GM21529 (cell line): ENCODE data around the gene FLRT1.

ENCODE experiments used
- ATAC-seq: cut with Tn5 transposase; IDR thresholded peaks from one replicate; pipeline ENCODE4 v1.9.1; 2021; ENCODE audit not compliant: unreplicated experiment

Gene FLRT1

DNA sequence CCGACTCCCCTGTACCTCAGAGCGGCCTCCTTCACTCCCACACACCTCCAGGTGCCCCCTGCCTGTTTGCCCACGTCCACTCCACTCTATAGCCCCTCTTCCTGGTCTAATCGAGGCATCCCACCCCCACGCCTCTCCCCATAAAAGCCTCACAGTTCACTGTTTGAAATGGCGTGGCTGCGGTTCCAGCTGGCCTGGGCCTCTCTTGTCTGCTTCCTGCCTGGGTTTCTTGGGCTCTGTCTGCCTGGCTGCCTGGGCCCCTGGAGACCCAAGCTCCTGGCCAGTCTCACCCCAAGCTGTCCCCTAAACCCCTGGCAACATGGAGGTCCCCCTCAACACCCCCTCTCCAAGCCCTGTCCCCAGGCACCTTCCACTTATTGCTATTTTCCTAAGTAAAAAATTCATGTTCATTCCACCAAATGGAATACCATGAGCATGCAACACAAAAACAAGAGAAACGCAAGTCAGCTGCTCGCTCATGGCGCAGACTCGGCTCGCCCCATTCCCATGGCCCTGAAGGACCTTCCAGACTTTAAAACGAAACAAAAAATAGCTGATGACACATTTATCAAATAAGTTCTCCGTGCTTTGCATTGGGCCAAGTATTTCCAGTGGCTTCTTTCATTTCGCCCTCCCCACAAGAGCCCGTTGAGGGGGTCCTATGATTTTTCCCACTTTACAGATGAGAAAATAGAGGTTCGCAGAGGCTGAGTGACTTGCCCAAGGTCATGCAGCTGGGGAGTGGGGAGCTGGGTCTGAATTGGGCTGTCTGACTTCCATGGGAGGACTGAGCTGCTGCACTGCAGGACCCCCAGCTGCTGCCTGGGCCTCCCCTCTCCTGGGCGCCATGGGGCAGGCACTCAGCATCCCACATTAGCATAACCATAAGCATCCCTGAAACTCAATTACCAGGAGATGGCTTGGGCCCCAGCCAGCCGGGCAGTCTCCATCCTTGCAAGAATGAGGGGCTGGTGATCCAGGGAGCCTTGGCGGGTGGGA is 11.7 kb upstream of the FLRT1 start:
- no peak for ATAC-seq

DNA sequence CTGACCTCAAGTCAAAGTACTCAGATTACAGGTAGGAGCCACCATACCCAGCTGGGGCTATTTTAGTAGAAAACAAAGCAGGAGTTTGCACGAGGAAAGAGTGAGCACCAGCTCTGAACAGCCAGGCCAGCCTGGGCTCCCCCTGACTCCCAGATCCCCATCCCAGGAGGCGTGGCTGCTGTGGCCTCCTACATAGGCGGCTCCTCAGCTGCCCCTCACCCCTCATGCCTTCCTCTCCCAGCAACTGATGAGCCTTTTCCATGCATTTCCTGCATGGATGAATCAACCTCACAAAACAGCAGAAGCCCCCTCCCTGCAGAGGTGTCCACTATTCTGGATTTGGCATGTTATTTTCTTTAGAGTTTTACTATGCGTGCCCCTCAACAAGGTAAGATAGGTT is 10.5 kb upstream of the FLRT1 start:
- no peak for ATAC-seq

DNA sequence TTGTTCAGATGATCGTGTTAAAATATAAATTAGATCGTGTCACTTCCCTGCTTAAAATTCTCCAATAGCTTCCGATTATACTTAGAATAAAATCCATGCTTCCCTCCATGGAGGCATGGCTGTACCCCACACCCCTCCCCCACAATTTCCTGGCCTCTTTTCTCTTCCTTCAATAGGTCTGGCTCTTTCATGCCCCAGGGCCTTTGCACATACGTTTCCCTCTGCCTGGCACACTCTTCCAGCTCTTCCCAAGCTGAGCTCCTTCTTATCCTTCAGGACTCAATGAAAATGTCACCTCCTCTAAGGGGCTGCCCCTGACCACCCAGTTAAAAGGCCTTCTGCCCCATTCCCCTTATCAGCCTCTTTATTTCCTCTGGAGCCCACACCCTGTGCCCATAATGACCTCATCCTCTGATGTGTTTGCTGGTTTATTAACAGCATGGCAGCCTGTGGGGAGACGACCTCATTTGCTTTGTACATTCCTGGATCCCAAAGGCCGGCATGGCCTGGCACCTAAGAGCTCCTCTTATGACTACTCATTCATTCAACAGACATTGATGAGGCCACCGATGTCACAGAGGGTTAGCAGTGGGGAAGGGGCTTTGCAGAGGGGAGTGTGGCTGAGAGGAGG is 9.0 kb upstream of the FLRT1 start:
- no peak for ATAC-seq

- no peak for ATAC-seq
Observed at GRCh38 chr11:64027651-64028397, 7.9 kb upstream of the FLRT1 start.

DNA sequence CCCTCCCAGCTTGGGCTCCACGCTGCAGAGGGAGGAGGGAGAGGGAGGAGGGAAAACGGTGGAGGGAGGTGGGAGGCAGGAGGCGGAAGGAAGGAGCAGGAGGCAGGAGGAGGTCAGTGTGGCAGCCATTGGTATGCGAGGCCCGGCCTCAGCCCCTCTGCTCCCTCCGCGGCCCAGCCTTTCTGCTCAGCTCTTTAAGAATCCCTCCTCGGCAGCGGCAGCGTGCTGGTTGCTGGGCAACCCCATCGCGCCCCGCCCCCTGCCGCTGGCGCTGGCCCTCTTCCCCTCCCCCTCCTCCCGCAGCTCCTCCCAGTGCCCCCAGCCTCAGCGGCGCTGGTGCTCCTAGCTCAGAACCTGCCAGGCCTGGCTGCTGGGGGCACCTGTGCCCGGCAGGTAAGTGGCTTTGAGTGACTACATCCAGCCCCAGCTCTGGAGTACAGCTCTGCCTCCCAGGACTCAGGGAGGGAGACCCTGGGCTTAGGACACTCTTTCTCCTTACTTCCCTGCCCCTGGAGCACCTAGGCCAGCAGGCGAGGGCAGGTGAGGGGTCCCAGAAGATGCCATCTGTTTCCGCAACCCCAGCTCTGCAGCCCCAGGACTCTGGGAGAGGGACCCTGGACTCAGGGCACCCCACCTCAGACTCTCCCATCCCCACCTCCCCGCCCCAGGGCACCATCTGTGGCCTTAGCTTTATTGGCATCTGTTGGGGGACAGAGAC is 7.2 kb upstream of the FLRT1 start:
- ATAC-seq = no peak

DNA sequence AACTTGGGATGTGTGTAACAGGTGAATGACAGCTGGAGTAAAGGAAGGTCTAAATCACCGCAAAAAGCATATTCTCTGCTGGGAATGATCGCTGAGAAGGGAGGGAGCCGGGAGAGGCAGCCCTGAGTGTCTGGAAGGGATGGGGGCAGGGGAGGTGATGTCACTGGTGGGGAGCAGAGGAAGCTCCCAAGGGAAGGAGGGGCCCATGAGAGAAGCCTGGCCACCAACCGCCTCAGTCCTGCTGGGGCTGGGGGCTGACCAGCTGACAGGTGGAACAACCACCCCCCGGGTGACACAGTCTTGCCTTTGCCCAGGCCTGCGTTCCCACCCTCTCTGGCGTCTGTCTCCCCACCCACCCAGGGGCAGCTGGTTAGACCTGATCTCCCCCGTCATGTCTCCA is 6.0 kb upstream of the FLRT1 start:
- no peak for ATAC-seq

DNA sequence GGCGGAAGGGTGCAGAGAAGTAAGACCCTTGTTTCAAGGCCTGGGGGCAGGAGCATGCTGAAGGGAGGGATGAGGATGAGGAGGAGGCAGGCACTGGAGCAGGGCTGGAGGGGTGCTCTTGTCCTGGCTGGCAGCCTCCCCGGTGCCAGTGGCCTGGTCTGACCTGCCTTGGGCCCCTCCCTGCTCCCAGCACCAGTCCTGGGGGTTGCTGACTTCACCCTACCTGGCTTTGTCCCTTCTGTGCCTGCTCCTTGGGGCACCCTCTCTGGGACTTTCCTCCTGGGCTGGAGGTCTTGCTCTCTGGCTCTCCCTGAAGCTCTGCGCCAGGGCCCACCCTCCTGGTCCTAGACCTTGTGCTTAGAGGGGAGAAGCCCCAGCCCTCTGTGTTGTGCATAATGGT is 4.7 kb upstream of the FLRT1 start:
- no peak for ATAC-seq

GRCh38 chr11:64032050-64032449 is 3.7 kb upstream of the FLRT1 start:
- ATAC-seq = no peak

DNA sequence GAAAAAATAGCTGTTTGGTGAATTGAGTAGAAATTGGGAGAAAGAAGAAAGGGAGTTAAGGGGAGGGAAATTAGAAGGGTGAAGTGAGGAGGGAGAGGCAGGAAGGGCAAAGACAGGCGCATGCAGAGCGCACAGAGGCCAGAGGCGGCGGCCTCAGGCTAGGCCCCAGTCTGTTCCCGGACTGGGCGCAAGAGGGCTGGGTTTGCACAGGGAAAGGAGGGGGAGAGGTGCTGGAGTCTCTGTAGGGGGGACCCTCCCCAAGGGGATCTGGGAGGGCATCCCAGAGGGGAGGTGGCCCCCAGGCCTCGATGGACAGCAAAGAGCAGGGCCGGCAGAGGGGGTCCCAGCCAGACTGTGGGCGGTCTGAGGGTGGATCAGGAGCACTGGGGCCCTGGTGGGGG is 1.3 kb upstream of the FLRT1 start:
- no peak for ATAC-seq

DNA sequence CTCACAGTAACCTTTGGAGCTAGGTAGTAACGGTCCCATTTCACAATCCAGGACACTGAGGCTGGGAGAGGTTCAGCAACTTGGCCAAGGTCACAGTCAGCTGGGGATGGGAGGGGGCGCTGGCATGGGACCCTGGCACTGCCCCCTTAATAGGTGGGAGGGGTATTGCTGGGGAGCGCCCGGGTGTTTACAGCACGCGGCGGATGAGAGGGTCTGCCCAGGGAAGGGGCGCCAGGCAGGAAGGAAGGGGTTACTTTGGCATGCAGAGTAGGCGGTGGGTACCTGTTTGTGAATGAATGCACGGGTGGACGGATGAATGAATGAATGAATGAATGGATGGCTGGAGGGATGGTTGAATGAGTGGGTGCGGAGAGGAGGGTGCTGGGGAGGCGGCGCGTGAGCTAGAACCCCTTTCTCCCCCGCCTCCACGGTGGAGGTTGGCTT is 628 bp upstream of the FLRT1 start:
- no peak for ATAC-seq

- ATAC-seq = no peak
Observed at GRCh38 chr11:64036087-64037026, 626 bp downstream of the FLRT1 start.

DNA sequence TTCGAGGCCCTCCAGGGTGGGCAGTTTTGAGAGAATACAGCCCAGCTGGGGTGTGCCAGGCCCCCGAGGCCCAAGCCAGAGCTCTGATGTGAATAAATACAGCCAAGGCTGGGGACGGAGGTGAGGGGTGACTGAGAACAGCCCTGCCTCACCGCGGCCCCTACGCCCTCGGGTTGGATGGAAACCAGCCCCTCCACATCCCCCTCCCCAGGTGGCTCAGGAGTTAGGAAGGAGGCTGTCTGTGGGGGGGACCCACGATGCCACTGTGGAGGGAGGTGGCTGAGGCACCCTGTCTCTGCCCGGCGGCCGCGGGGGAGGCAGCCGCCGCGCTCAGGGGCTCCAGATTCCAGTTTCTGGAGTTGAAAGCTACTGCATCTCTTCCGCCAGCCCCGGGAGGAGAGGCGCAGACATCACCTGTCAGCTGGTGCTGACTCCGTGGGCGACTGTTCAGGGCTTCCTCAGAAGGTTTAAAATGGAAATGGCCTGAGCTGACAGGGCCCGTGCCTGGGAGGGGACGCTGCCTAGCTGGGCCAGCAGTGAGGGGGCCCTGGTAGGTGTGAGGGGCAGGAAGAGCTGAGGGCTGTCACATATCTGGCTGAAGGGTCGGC is 1.4 kb downstream of the FLRT1 start:
- ATAC-seq = no peak

- ATAC-seq = no peak
Observed at GRCh38 chr11:64038500-64038899, 2.8 kb downstream of the FLRT1 start.

- no peak for ATAC-seq
Observed at GRCh38 chr11:64039012-64039665, 3.4 kb downstream of the FLRT1 start.

GRCh38 chr11:64040684-64041322 is 5.1 kb downstream of the FLRT1 start:
- no peak for ATAC-seq

DNA sequence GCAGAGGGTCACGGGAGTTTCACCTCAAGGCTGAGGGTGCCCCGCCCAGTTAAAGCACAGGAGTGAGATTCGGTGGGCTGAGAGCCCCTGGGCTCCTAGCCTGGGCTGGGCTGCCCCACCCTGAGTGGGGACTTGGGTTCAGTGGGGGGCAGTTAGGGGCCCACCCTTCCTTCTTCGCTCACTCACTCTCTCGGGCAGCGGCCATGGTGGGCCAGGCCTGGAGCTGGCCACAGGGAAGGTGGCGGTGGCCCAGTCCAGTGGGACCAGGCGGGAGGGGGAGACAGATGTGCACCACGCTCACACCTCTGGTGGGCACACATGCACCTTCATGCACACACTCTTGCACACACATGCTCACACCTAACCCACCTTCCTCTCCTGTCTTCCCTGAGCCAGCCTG is 6.1 kb downstream of the FLRT1 start:
- ATAC-seq = no peak

DNA sequence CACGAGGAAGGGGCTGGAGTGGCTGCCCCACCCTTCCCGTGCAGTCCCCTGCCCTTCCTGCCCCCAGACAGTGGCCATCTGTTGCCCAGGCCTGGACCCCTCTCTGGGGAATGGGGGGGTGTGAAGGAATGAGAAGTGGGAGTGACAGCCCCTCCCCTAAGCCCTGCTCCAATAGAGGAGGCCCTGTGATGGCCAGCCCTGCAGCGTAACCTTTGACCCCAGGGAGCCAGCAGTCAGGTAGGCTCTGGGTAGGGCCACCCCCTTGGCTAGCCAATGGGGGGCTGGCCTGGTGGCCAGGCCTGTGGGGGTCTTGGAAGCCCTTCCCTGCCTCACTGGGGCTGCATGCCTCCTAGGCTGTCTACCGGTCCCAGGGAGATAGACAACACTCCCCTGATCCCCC is 6.6 kb downstream of the FLRT1 start:
- no peak for ATAC-seq

DNA sequence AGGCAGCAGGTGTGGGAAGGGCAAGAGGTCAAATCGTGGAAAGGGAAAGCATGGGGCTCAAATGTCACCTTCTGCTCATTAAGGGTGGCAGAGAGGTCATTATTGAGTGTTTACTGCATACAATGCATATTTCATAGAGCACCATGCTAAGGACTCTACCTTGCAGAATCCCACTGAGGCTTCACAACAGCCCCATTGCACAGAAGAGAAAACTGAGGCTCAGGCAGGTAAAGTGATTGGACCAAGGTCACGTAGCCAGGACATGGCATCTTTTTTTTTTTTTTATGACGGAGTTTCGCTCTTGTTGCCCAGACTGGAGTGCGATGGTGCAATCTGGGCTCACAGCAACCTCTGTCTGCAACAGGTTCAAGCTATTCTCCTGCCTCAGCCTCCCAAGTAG is 7.8 kb downstream of the FLRT1 start:
- ATAC-seq = no peak
